OCI-LY1 (cell line): Measurements from ENCODE around the gene PIP5K1C.

ENCODE experiments used
- H2AFZ ChIP-seq: fragments of 200-600 bp; sonication (generic), shearing (Covaris generic); 2 replicates; pipeline ENCODE4 v1.6.0; 2014; ENCODE audit warnings: antibody characterized with exemption, mild to moderate bottlenecking, low read length
- H3F3A ChIP-seq: fragments of 200-600 bp; sonication (generic), shearing (Covaris generic); 2 replicates; pipeline ENCODE4 v1.6.0; 2014; ENCODE audit warnings: mild to moderate bottlenecking, antibody characterized with exemption, low read length, moderate library complexity; ENCODE audit not compliant: insufficient read depth
- H3K27ac ChIP-seq: fragments of 200-600 bp; sonication (generic); 2 replicates; pipeline ENCODE4 v1.5.1; 2014; ENCODE audit warnings: low read length, mixed run types, mild to moderate bottlenecking, low read depth; ENCODE audit not compliant: poor library complexity, severe bottlenecking
- H3K27me3 ChIP-seq: fragments of 200-600 bp; sonication (generic); 2 replicates; pipeline ENCODE4 v1.6.0; 2014; ENCODE audit warnings: antibody characterized with exemption, mild to moderate bottlenecking, low read length, moderate library complexity; ENCODE audit not compliant: insufficient read depth
- H3K36me3 ChIP-seq: fragments of 200-600 bp; sonication (generic); 2 replicates; pipeline ENCODE4 v1.6.1; 2014; ENCODE audit warnings: mild to moderate bottlenecking, antibody characterized with exemption, low read length, moderate library complexity, mixed read lengths; ENCODE audit not compliant: insufficient read depth
- H3K4me1 ChIP-seq: fragments of 200-600 bp; sonication (generic); 2 replicates; pipeline ENCODE4 v1.5.1; 2014; ENCODE audit warnings: mild to moderate bottlenecking, low read length, moderate library complexity; ENCODE audit not compliant: insufficient read depth, severe bottlenecking
- H3K4me2 ChIP-seq: fragments of 200-600 bp; sonication (generic), shearing (Covaris generic); 2 replicates; pipeline ENCODE4 v1.6.1; 2014; ENCODE audit warnings: low read length
- H3K4me3 ChIP-seq: fragments of 200-600 bp; sonication (generic); 2 replicates; pipeline ENCODE4 v1.5.1; 2014; ENCODE audit warnings: low read length, low read depth, mild to moderate bottlenecking, mixed read lengths; ENCODE audit not compliant: poor library complexity, severe bottlenecking
- H3K79me2 ChIP-seq: fragments of 200-600 bp; shearing (Covaris generic); 2 replicates; pipeline ENCODE4 v1.6.1; 2016; ENCODE audit warnings: mixed run types, low read length, mixed read lengths; ENCODE audit not compliant: insufficient read depth
- H3K9ac ChIP-seq: fragments of 200-600 bp; sonication (generic), shearing (Covaris generic); 2 replicates; pipeline ENCODE4 v1.6.1; 2014; ENCODE audit warnings: mild to moderate bottlenecking, low read length, mixed read lengths
- H3K9me2 ChIP-seq: fragments of 200-600 bp; sonication (generic), shearing (Covaris generic); 2 replicates; pipeline ENCODE4 v1.6.1; 2014; ENCODE audit warnings: low read depth, mild to moderate bottlenecking, low read length, mixed read lengths
- H3K9me3 ChIP-seq: fragments of 200-600 bp; shearing (Covaris generic); 2 replicates; pipeline ENCODE4 v1.6.1; 2014; ENCODE audit warnings: low read length, mixed read lengths
- H4K20me1 ChIP-seq: fragments of 200-600 bp; sonication (generic), shearing (Covaris generic); 2 replicates; pipeline ENCODE4 v1.6.0; 2016; ENCODE audit warnings: mild to moderate bottlenecking, low read length; ENCODE audit not compliant: insufficient read depth
- CTCF ChIP-seq: fragments of 200-600 bp; sonication (generic), shearing (Covaris generic); IDR thresholded peaks from 2 replicates; pipeline ENCODE4 v1.5.1; 2017; ENCODE audit warnings: mild to moderate bottlenecking, antibody characterized with exemption, low read length, moderate library complexity, mixed read lengths
- EZH2 ChIP-seq: fragments of 200-600 bp; sonication (generic), shearing (Covaris generic); IDR thresholded peaks from 2 replicates; pipeline ENCODE4 v1.8.0; 2017; ENCODE audit warnings: borderline replicate concordance, mixed run types, mild to moderate bottlenecking, antibody characterized with exemption, low read length, moderate library complexity, mixed read lengths

PIP5K1C gene

GRCh38 chr19:3642296-3642695 is 58.0 kb downstream of the PIP5K1C start:
- no peaks in the 10 kb centered on the region for H3K4me1 ChIP-seq
- no peaks in the 10 kb centered on the region for H3K9me3 ChIP-seq
- no peak overlapping the region for H2AFZ ChIP-seq
- no peaks in the 10 kb centered on the region for H4K20me1 ChIP-seq
- TF ChIP-seq EZH2 (no peak), CTCF (no peak)
- no peak overlapping the region for H3K9ac ChIP-seq
- H3K4me3 ChIP-seq = no peak overlapping the region
- H3K27ac ChIP-seq = no peak overlapping the region
- no peaks in the 10 kb centered on the region for H3K79me2 ChIP-seq
- H3F3A ChIP-seq = no peaks in the 10 kb centered on the region
- H3K36me3 ChIP-seq = no peaks in the 10 kb centered on the region
- no peaks in the 10 kb centered on the region for H3K27me3 ChIP-seq
- no peak overlapping the region for H3K4me2 ChIP-seq
- H3K9me2 ChIP-seq = no peaks in the 10 kb centered on the region

- H3K79me2 ChIP-seq = no peaks in the 10 kb centered on the region
- H3K4me2 ChIP-seq = no peak overlapping the region
- H3K27ac ChIP-seq = no peak overlapping the region
- TF ChIP-seq EZH2 = no peak
- H3K4me3 ChIP-seq = no peak overlapping the region
- no peaks in the 10 kb centered on the region for H3F3A ChIP-seq
- H3K9me2 ChIP-seq = no peaks in the 10 kb centered on the region
- no peak overlapping the region for H2AFZ ChIP-seq
- no peaks in the 10 kb centered on the region for H3K27me3 ChIP-seq
- no peaks in the 10 kb centered on the region for H3K4me1 ChIP-seq
- no peaks in the 10 kb centered on the region for H3K36me3 ChIP-seq
- no peaks in the 10 kb centered on the region for H3K9me3 ChIP-seq
- H3K9ac ChIP-seq = no peak overlapping the region
- H4K20me1 ChIP-seq = no peaks in the 10 kb centered on the region
Measured at GRCh38 chr19:3641515-3642269, 58.6 kb downstream of the PIP5K1C start.

DNA sequence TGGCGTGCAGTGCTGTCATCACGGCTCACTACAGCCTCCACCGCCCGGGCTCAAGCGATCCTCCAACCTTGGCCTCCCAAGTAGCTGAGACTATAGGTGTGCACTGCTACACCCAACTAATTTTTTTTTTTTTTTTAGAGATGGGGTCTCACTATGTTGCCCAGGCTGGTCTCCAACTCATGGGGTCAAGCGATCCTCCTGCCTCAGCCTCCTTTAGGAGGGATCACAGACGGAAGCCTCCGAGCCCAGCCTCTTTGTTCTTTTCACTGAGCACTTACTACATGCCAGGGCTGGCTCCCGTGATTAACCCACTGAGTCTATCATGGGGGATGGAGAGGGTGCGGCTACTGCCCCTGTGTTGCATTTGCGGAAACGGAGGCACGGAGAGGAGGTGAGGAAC is 60.8 kb downstream of the PIP5K1C start:
- H3K9me3 ChIP-seq = no peaks in the 10 kb centered on the region
- H3K9ac ChIP-seq = no peak overlapping the region
- H3K27me3 ChIP-seq = no peaks in the 10 kb centered on the region; the same call in 1 of the 2 replicates
- no peak overlapping the region for H2AFZ ChIP-seq
- no peaks in the 10 kb centered on the region for H3K4me1 ChIP-seq
- H4K20me1 ChIP-seq = no peaks in the 10 kb centered on the region
- no peak overlapping the region for H3K27ac ChIP-seq
- H3K4me3 ChIP-seq = no peak overlapping the region
- no peaks in the 10 kb centered on the region for H3K79me2 ChIP-seq
- TF ChIP-seq CTCF (no peak), EZH2 (no peak)
- H3F3A ChIP-seq = no peaks in the 10 kb centered on the region
- no peak overlapping the region for H3K4me2 ChIP-seq
- H3K9me2 ChIP-seq = no peaks in the 10 kb centered on the region
- no peaks in the 10 kb centered on the region for H3K36me3 ChIP-seq
